Type B pancreatic cell (in vitro differentiated cells): ENCODE results near the gene MEN1. TPM values are rescaled to one million over a fixed set of nuclear protein-coding genes. Genes with fewer than 3 reads are reported as not detected.

ENCODE experiments used
- DNase-seq: peaks from one replicate; pipeline ENCODE4 v3.0.0; 2021; ENCODE audit warnings: mixed read lengths; ENCODE audit not compliant: unreplicated experiment; ENCODE audit errors: extremely low spot score
- H3K27ac Mint-ChIP-seq: 2 replicates; pipeline ENCODE4 v1.8.0; 2021; ENCODE audit warnings: mild to moderate bottlenecking, mixed read lengths
- H3K27me3 Mint-ChIP-seq: 2 replicates; pipeline ENCODE4 v1.8.0; 2021; ENCODE audit warnings: mixed read lengths
- H3K36me3 Mint-ChIP-seq: 2 replicates; pipeline ENCODE4 v1.8.0; 2021; ENCODE audit warnings: mixed read lengths
- H3K4me1 Mint-ChIP-seq: one replicate; pipeline ENCODE4 v1.8.0; 2021; ENCODE audit warnings: mixed read lengths; ENCODE audit not compliant: unreplicated experiment
- H3K4me3 Mint-ChIP-seq: 2 replicates; pipeline ENCODE4 v1.8.0; 2021; ENCODE audit warnings: mild to moderate bottlenecking, mixed read lengths
- H3K9me3 Mint-ChIP-seq: 2 replicates; pipeline ENCODE4 v1.8.0; 2021; ENCODE audit warnings: mixed read lengths
- CTCF ChIP-seq: fragments of 200-600 bp; sonication (generic); conservative IDR thresholded peaks from 2 replicates; pipeline ENCODE4 v1.5.0; 2021; ENCODE audit warnings: antibody characterized with exemption, mild to moderate bottlenecking
- total RNA-seq: library from RNA; stranded (reverse); gene quantifications from 2 replicates; pipeline ENCODE4 v1.2.1, GENCODE V29; 2021; ENCODE audit warnings: low replicate concordance

The MEN1 gene
- total RNA-seq, 1 donor from 2014 or later = 50.6 TPM

GRCh38 chr11:64799623-64800302 is 10.6 kb downstream of the MEN1 start:
- H3K27me3 Mint-ChIP-seq = no peaks in the 10 kb centered on the region
- no peak for TF ChIP-seq CTCF
- H3K9me3 Mint-ChIP-seq = no peaks in the 10 kb centered on the region
- H3K36me3 Mint-ChIP-seq = no peaks in the 10 kb centered on the region
- DNase-seq = no peak
- peak overlapping the region; percentile 25 for H3K4me3 Mint-ChIP-seq
- H3K4me1 Mint-ChIP-seq = peaks cover 8% of the 10 kb centered on the region
- H3K27ac Mint-ChIP-seq = no peak overlapping the region

GRCh38 chr11:64799256-64799622 is 11.1 kb downstream of the MEN1 start:
- Mint-ChIP-seq H3K4me3 (no peak overlapping the region), H3K27me3 (no peaks in the 10 kb centered on the region), H3K36me3 (no peaks in the 10 kb centered on the region), H3K27ac (no peak overlapping the region), H3K9me3 (no peaks in the 10 kb centered on the region), H3K4me1 (peaks cover 8% of the 10 kb centered on the region)
- no peak for TF ChIP-seq CTCF
- no peak for DNase-seq

GRCh38 chr11:64796757-64797541 is 13.4 kb downstream of the MEN1 start:
- H3K36me3 Mint-ChIP-seq = no peaks in the 10 kb centered on the region
- no peaks in the 10 kb centered on the region for H3K9me3 Mint-ChIP-seq
- no peak for DNase-seq
- no peak overlapping the region for H3K4me3 Mint-ChIP-seq
- no peak for TF ChIP-seq CTCF
- no peaks in the 10 kb centered on the region for H3K27me3 Mint-ChIP-seq
- H3K4me1 Mint-ChIP-seq = no peaks in the 10 kb centered on the region
- H3K27ac Mint-ChIP-seq = no peak overlapping the region

- no peak for TF ChIP-seq CTCF
- Mint-ChIP-seq H3K36me3 (no peaks in the 10 kb centered on the region), H3K27ac (no peak overlapping the region), H3K27me3 (no peaks in the 10 kb centered on the region), H3K9me3 (no peaks in the 10 kb centered on the region), H3K4me3 (no peak overlapping the region), H3K4me1 (no peaks in the 10 kb centered on the region)
- DNase-seq = no peak
Measured at GRCh38 chr11:64796047-64796756, 14.1 kb downstream of the MEN1 start.

GRCh38 chr11:64794526-64794925 is 15.8 kb downstream of the MEN1 start:
- no peaks in the 10 kb centered on the region for H3K27me3 Mint-ChIP-seq
- H3K4me1 Mint-ChIP-seq = no peaks in the 10 kb centered on the region
- no peak overlapping the region for H3K4me3 Mint-ChIP-seq
- H3K27ac Mint-ChIP-seq = no peak overlapping the region
- H3K9me3 Mint-ChIP-seq = no peaks in the 10 kb centered on the region
- no peaks in the 10 kb centered on the region for H3K36me3 Mint-ChIP-seq
- no peak for TF ChIP-seq CTCF
- DNase-seq = no peak
